Amniotic stem cell (primary cell): ENCODE data around the gene ZNF557.

Experiments used
- DNase-seq: peaks from one replicate; lab custom pipeline; 2025; lab: John Stamatoyannopoulos, UW

Gene ZNF557

GRCh38 chr19:7126132-7126531, 56.6 kb downstream of the ZNF557 start:
- no peak for DNase-seq

DNA sequence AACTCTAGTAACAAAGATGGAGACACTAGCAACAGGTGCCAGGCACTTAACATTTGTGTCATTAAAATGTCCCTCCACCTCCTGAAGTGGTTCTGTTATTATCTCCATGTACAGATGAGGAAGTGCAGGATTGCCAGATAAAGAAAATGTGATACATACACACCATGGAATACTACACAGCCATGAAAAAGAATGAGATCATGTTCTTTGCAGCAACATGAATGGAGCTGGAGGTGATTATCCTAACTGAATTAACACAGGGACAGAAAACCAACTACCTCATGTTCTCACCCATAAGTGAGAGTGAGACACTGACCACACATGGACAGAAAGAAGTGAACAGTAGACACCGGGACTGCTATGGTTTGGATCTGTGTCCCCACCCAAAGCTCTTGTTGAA, 60.5 kb downstream of the ZNF557 start:
- DNase-seq: no peak

DNA sequence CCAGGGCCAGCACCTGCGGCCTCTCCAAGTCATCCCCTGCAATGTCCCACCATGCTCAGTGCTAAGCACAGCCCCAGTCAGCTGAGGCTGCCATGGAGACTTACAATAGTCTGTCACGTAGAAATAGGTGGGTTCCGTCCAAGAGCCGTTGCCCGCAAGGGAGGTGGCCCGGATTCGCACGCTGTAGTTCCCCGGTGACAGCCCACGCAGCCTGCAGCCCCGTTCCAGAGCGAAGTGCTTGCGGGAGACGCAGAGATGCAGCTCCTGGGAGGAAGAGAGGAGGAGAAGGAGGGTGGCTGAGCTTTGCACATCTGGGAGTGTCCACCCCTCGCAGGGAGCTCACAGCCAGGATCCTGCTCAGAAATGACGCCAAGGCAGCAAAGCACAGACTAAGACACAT, 62.6 kb downstream of the ZNF557 start:
- DNase-seq: no peak

DNA sequence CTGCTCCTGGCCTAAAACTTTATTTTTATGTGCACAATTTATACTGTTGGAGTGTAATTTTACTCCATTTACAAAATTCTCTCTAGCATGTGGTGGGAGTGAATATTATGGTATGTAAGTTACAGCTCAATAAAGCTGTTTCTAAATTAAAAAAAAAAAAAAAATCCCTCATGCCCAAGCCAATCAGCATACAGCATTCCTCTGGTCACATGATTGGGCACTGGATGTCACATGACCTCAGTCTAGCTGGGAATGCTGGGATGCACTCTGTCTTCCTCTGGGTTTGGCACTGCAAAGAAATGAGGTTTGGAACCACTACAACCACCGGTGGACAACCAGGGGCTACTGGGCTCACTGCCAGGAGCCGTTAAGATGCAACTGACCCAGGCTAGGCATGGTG, 67.6 kb downstream of the ZNF557 start:
- no peak for DNase-seq
